ENCODE measurements around the gene MTMR12. TPM values are rescaled to one million over a fixed set of nuclear protein-coding genes. Genes with fewer than 3 reads are reported as not detected.

MTMR12 gene
- total and polyA plus RNA-seq, 2 of the 4 experiments (the other 2 are of a cell fraction) = 11.1 to 21.3 TPM

- Histone ChIP-seq H2BK15ac (ENCODE audit: low read depth, low read length) (no peak overlapping the region), H3K9me1 (ENCODE audit: insufficient read depth, low read length) (peaks cover 15% of the 10 kb centered on the region; the same call in 1 of the 2 replicates), H4K8ac (ENCODE audit: low read depth in 2 of 2, low read length in 2 of 2) (no peak overlapping the region), H3K4me3 (ENCODE audit: insufficient read depth, low read depth, low read length) (no peak overlapping the region), H3K27me3 (ENCODE audit: control insufficient read depth, insufficient read depth, low read length) (no peaks in the 10 kb centered on the region), H2BK20ac (ENCODE audit: low read depth, low read length) (no peak overlapping the region), H3K4ac (ENCODE audit: low read depth, low read length) (no peak overlapping the region), H2BK120ac (ENCODE audit: low read depth, low read length) (no peak overlapping the region), H3K14ac (replicated peaks; ENCODE audit: low read depth, low read length) (no peak overlapping the region), H3K27ac (ENCODE audit: insufficient read depth, low read length) (no peak overlapping the region), H3K9ac (ENCODE audit: low read depth, low read length) (no peak overlapping the region), H3K56ac (ENCODE audit: extremely low read depth, insufficient read depth, low read length) (no peak overlapping the region), H3K9me3 (ENCODE audit: control insufficient read depth, insufficient read depth, low read length) (no peaks in the 10 kb centered on the region), H4K91ac (ENCODE audit: insufficient read depth, low read depth, low read length) (no peak overlapping the region), H2AFZ (replicated peaks; ENCODE audit: low read length, poor library complexity) (no peak overlapping the region), H2AK9ac (replicated peaks; ENCODE audit: low read depth, low read length, poor library complexity) (no peak overlapping the region), H4K20me1 (ENCODE audit: insufficient read depth, low read length) (no peaks in the 10 kb centered on the region), H2BK5ac (ENCODE audit: low read depth, low read length, poor library complexity, severe bottlenecking) (no peak overlapping the region), H3K36me3 (ENCODE audit: control insufficient read depth, insufficient read depth, low read length) (peaks cover 22% of the 10 kb centered on the region), H3K79me1 (ENCODE audit: low read depth in 1 of 2, low read length in 2 of 2) (no peaks in the 10 kb centered on the region; a peak in 1 of 4 replicates), H4K5ac (ENCODE audit: low read depth, low read length) (no peak overlapping the region), H3K18ac (ENCODE audit: low read depth, low read length) (no peak overlapping the region), H3K23ac (ENCODE audit: low read depth, low read length) (no peak overlapping the region), H3K4me2 (ENCODE audit: low read depth, low read length) (no peak overlapping the region), H2AK5ac (ENCODE audit: low read depth, low read length) (no peak overlapping the region), H3K4me1 (ENCODE audit: control insufficient read depth, insufficient read depth, low read length) (peaks cover 8% of the 10 kb centered on the region)
- ATAC-seq (ENCODE audit: low read depth) = no peak
- in situ Hi-C loops (cut with MboI; ENCODE audit: low sequenced_read_pairs) (no loop called here), intact Hi-C loops (cut with micrococcal nuclease) (no loop called here), dilution Hi-C loops (cut with HindIII; ENCODE audit: low sequenced_read_pairs, unreplicated experiment) (no loop called here)
- CTCF ChIA-PET = no interaction called here
- TF ChIP-seq SMC3 (IDR thresholded peaks at IDR 0.05; ENCODE audit: low read depth, low read length) (no peak), CTCF (conservative IDR thresholded peaks at IDR 0.05; ENCODE audit: low read depth, low read length) (no peak), FOS (IDR thresholded peaks at IDR 0.05; ENCODE audit: low read depth, low read length) (no peak), MXI1 (IDR thresholded peaks at IDR 0.05; ENCODE audit: borderline replicate concordance, low read depth, low read length) (no peak), RAD21 (IDR thresholded peaks at IDR 0.05; ENCODE audit: low read length) (no peak), POLR2A (IDR thresholded peaks at IDR 0.05; ENCODE audit: low read depth, low read length) (no peak), MAFK (IDR thresholded peaks at IDR 0.05; ENCODE audit: low read depth, low read length) (no peak), NFE2L2 (IDR thresholded peaks at IDR 0.05; ENCODE audit: low read depth, low read length) (no peak), RCOR1 (IDR thresholded peaks at IDR 0.05; ENCODE audit: insufficient replicate concordance, low read length) (no peak)
- POLR2A ChIA-PET (ENCODE audit: unreplicated experiment) = no interaction called here
- WGBS, 2 experiments (ENCODE audit: extremely low coverage in 2 of 2, insufficient read length in 1 of 2) = 100% methylated on average over 4 of the region's 8 CpGs; no CpG with 5 or more reads in 1 of the 2 experiments
- no TSS peak for BruUV-seq (replicated peaks)
- no peak for DNase-seq
These were observed 60.8 kb downstream of the MTMR12 start for GRCh38 chr5:32251871-32252458.

Data from IMR-90 (cell line).